ENCODE data around the gene OSTF1. TPM values are rescaled to one million over a fixed set of nuclear protein-coding genes. Genes with fewer than 3 reads are reported as not detected.
A peak's percentile ranks its signal among the peaks of the same experiment; 100 is the strongest.

Gene OSTF1
- total RNA-seq, 1 experiment from 2014 or later = 17.8 TPM

DNA sequence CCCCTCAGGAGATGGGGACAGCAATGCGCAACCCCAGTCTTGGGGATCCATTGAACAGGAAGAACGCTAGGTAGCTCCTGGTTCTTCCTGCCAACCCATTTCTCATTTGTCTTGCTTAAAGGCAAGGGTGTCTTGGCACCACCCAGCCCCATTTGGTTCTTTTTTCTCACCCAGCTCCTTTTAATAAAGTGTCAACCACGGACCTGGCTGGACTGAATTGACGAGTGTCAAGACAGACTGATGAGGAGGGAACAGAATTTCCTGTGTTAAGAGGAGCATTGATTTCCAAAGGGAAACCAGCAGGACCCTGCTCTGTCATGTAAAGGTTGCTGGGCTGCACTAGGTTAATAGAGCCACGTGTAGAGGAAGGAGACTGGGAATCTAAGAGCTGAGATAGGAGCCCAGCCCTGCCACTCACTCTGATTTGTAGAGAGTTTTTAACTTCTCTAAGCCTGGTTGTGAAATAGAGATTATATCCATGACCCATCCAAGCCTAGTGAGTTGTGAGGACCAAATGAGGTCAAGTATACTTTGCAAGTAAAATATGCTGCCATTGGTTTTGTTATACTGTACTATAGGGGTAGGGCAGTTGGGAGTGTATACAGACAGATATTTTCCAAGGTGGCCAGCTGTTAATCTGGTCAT is 33.7 kb downstream of the OSTF1 start:
- peaks cover 12% of the 10 kb centered on the region for H3K4me1 Mint-ChIP-seq
- ChIA-PET POLR2A (no interaction called here), CTCF (interaction anchor here (0.6 to 1.4 kb wide), 2 partner anchors 64 to 168 kb away, joined by 3 to 7 read pairs; no protein-coding TSS in a partner anchor)
- DNase-seq (ENCODE audit: low spot score) (no peak), ATAC-seq (peak; percentile 96)
- H3K36me3 Mint-ChIP-seq = peaks cover 3% of the 10 kb centered on the region
- no peaks in the 10 kb centered on the region for H3K27me3 Mint-ChIP-seq (ENCODE audit: low read depth)
- 0 out of 2 replicates have a peak, but pooled peaks cover 5% of the 10 kb centered on the region for H3K9me3 Mint-ChIP-seq
- no peak overlapping the region for H3K27ac Mint-ChIP-seq
- TF ChIP-seq ZNF121 (CRISPR knock-in tag; IDR thresholded peaks at IDR 0.05) (no peak), ZNF232 (CRISPR knock-in tag; IDR thresholded peaks at IDR 0.05) (no peak), SMAD3 (CRISPR knock-in tag; IDR thresholded peaks at IDR 0.05; ENCODE audit: borderline replicate concordance) (no peak), TEAD1 (CRISPR knock-in tag; IDR thresholded peaks at IDR 0.05) (no peak), ELF4 (CRISPR knock-in tag; IDR thresholded peaks at IDR 0.05; ENCODE audit: low read depth) (no peak), ZNF317 (CRISPR knock-in tag; IDR thresholded peaks at IDR 0.05; ENCODE audit: borderline replicate concordance, low read depth) (no peak), PREB (CRISPR knock-in tag; IDR thresholded peaks at IDR 0.05; ENCODE audit: borderline replicate concordance) (no peak), SMAD4 (CRISPR knock-in tag; IDR thresholded peaks at IDR 0.05) (no peak)
- TF ChIP-seq, protein P1, sequence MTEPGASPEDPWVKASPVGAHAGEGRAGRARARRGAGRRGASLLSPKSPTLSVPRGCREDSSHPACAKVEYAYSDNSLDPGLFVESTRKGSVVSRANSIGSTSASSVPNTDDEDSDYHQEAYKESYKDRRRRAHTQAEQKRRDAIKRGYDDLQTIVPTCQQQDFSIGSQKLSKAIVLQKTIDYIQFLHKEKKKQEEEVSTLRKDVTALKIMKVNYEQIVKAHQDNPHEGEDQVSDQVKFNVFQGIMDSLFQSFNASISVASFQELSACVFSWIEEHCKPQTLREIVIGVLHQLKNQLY (CRISPR knock-in tag; IDR thresholded peaks at IDR 0.05) = no peak
- TF ChIP-seq, protein P2, sequence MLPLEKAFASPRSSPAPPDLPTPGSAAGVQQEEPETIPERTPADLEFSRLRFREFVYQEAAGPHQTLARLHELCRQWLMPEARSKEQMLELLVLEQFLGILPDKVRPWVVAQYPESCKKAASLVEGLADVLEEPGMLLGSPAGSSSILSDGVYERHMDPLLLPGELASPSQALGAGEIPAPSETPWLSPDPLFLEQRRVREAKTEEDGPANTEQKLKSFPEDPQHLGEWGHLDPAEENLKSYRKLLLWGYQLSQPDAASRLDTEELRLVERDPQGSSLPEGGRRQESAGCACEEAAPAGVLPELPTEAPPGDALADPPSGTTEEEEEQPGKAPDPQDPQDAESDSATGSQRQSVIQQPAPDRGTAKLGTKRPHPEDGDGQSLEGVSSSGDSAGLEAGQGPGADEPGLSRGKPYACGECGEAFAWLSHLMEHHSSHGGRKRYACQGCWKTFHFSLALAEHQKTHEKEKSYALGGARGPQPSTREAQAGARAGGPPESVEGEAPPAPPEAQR (CRISPR knock-in tag; IDR thresholded peaks at IDR 0.05) = no peak
- H3K4me3 Mint-ChIP-seq = no peak overlapping the region

GRCh38 chr9:75123696-75124095 is 35.4 kb downstream of the OSTF1 start:
- H3K4me3 Mint-ChIP-seq = no peak overlapping the region
- no peaks in the 10 kb centered on the region; the same call in 1 of the 2 replicates for H3K36me3 Mint-ChIP-seq

More at GRCh38 chr9:75123696-75124095, 35.4 kb downstream of the OSTF1 start:
- CTCF ChIA-PET = no interaction called here
- Mint-ChIP-seq H3K9me3 (no peaks in the 10 kb centered on the region), H3K4me1 (peaks cover 12% of the 10 kb centered on the region), H3K27ac (no peak overlapping the region), H3K27me3 (ENCODE audit: low read depth) (no peaks in the 10 kb centered on the region)
- POLR2A ChIA-PET = no interaction called here
- no peak for DNase-seq (ENCODE audit: low spot score)
- ATAC-seq = no peak
- TF ChIP-seq IRF1 (CRISPR knock-in tag; IDR thresholded peaks at IDR 0.05) (no peak), IRF2 (CRISPR knock-in tag; IDR thresholded peaks at IDR 0.05; ENCODE audit: borderline replicate concordance, low read depth) (no peak), JAZF1 (CRISPR knock-in tag; IDR thresholded peaks at IDR 0.05) (no peak), NR3C1 (CRISPR knock-in tag; conservative IDR thresholded peaks at IDR 0.05; ENCODE audit: low read depth) (no peak), FOXK1 (CRISPR knock-in tag; IDR thresholded peaks at IDR 0.05) (no peak), GTF2I (CRISPR knock-in tag; conservative IDR thresholded peaks at IDR 0.05) (no peak), NR2C2 (CRISPR knock-in tag; IDR thresholded peaks at IDR 0.05) (no peak), SMAD4 (CRISPR knock-in tag; IDR thresholded peaks at IDR 0.05) (no peak), ZNF416 (CRISPR knock-in tag; IDR thresholded peaks at IDR 0.05) (no peak), MAX (CRISPR knock-in tag; IDR thresholded peaks at IDR 0.05) (no peak)
- TF ChIP-seq, protein P3, sequence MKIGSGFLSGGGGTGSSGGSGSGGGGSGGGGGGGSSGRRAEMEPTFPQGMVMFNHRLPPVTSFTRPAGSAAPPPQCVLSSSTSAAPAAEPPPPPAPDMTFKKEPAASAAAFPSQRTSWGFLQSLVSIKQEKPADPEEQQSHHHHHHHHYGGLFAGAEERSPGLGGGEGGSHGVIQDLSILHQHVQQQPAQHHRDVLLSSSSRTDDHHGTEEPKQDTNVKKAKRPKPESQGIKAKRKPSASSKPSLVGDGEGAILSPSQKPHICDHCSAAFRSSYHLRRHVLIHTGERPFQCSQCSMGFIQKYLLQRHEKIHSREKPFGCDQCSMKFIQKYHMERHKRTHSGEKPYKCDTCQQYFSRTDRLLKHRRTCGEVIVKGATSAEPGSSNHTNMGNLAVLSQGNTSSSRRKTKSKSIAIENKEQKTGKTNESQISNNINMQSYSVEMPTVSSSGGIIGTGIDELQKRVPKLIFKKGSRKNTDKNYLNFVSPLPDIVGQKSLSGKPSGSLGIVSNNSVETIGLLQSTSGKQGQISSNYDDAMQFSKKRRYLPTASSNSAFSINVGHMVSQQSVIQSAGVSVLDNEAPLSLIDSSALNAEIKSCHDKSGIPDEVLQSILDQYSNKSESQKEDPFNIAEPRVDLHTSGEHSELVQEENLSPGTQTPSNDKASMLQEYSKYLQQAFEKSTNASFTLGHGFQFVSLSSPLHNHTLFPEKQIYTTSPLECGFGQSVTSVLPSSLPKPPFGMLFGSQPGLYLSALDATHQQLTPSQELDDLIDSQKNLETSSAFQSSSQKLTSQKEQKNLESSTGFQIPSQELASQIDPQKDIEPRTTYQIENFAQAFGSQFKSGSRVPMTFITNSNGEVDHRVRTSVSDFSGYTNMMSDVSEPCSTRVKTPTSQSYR (CRISPR knock-in tag; IDR thresholded peaks at IDR 0.05) = no peak
- TF ChIP-seq, protein P4, sequence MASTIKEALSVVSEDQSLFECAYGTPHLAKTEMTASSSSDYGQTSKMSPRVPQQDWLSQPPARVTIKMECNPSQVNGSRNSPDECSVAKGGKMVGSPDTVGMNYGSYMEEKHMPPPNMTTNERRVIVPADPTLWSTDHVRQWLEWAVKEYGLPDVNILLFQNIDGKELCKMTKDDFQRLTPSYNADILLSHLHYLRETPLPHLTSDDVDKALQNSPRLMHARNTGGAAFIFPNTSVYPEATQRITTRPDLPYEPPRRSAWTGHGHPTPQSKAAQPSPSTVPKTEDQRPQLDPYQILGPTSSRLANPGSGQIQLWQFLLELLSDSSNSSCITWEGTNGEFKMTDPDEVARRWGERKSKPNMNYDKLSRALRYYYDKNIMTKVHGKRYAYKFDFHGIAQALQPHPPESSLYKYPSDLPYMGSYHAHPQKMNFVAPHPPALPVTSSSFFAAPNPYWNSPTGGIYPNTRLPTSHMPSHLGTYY (CRISPR knock-in tag; IDR thresholded peaks at IDR 0.05) = no peak

Measured in WTC11 (cell line).